Measurements from ENCODE around the gene BDH1.

The BDH1 gene

DNA sequence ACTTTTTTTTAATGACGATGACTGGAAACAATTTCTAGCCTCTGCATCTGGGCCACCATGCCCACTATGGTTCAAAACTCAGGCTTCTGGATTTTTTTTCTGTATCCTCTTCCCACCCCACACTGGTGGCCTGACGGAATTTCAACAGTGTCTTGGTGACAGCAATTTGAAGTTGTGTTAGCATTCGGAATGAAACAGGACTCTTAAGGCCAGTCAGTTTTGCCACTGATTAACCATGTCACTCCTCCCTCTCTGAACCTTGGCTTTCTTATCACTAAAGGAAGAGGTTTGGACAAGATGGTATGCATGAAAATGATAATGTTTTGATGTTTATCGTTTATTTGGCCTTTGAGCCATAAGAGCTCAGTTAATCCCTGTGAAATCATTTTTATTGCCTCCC, 41.6 kb upstream of the BDH1 start:
- Histone ChIP-seq H2AK5ac (ENCODE audit: low read depth, low read length) (no peak overlapping the region), H3K9me3 (replicated peaks in 1 of 2; ENCODE audit: control insufficient read depth in 2 of 2, insufficient read depth in 1 of 2, low read depth in 1 of 2, low read length in 2 of 2) (no peaks in the 10 kb centered on the region), H3K27ac (replicated peaks; ENCODE audit: low read length) (no peak overlapping the region), H2AFZ (ENCODE audit: low read length) (no peak overlapping the region), H3K9ac (ENCODE audit: low read depth, low read length, poor library complexity) (no peak overlapping the region), H3K4me2 (ENCODE audit: insufficient read depth, low read length, poor library complexity, severe bottlenecking) (no peak overlapping the region), H3K4me1 (ENCODE audit: control insufficient read depth in 2 of 2, insufficient read depth in 1 of 2, low read depth in 1 of 2, low read length in 2 of 2) (peaks cover 3 to 5% of the 10 kb centered on the region in 2 donors), H2BK15ac (ENCODE audit: low read length) (no peak overlapping the region), H3K27me3 (ENCODE audit: control insufficient read depth in 3 of 3, insufficient read depth in 3 of 3, low read depth in 1 of 3, low read length in 3 of 3) (no peaks in the 10 kb centered on the region), H3K18ac (ENCODE audit: low read length) (no peak overlapping the region), H4K91ac (ENCODE audit: low read depth, low read length, poor library complexity) (no peak overlapping the region), H3K4ac (ENCODE audit: low read length) (no peak overlapping the region), H3K36me3 (replicated peaks in 1 of 2; ENCODE audit: control insufficient read depth in 2 of 2, insufficient read depth in 2 of 2, low read length in 2 of 2) (no peaks in the 10 kb centered on the region), H2BK120ac (ENCODE audit: low read depth, low read length) (no peak overlapping the region), H2BK12ac (ENCODE audit: low read length) (no peak overlapping the region), H3K23ac (ENCODE audit: low read depth, low read length, poor library complexity) (no peak overlapping the region), H2BK5ac (ENCODE audit: low read length) (no peak overlapping the region), H3K4me3 (ENCODE audit: low read length in 2 of 2) (no peak overlapping the region), H3K14ac (ENCODE audit: low read length) (no peak overlapping the region), H3K79me1 (ENCODE audit: low read depth, low read length) (no peaks in the 10 kb centered on the region), H4K8ac (ENCODE audit: low read depth, low read length) (no peak overlapping the region)
- WGBS, 2 donors (ENCODE audit: extremely low coverage in 2 of 2, insufficient read length in 2 of 2, insufficient replicate concordance in 1 of 2): no CpG with 5 or more reads among the region's 4 CpGs
- DNase-seq (ENCODE audit: low spot score): no peak

DNA sequence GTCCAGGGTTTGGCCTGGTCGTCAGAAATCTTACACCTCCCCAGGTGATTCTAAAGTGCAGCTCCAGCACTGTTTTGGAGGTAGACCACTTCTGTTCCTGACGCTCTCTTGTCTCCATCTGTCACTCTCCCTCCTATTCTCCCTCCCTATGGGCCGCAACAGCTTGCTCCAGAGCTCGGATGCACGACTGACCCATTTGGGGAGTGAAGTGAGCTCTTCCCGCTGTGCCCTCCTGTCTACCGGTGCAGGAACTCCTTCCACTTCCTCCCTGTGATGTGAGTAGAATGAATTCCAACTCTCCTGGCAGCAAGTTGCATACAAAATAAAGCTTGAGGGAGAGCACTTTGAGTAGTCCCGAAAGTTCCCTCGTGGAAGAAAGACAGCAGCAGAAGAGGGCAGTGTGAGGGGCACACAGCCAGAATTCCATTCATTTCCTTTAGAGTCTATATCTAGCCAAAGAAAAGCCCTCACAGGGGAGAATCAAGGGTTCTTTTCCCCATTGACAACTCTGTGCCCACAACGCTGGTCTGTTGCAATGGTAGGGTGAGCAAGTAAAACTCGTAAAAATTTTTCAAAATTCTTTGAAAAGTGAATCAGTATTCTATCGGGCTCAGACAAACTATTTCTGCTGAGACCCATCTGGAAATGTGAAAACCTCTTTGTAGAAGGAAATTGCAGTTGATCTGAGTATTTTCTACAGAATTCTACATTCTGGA, 39.9 kb upstream of the BDH1 start:
- no peak overlapping the region for H3K4me3 ChIP-seq (ENCODE audit: low read length in 2 of 2)
- no peak for DNase-seq (ENCODE audit: low spot score)

DNA sequence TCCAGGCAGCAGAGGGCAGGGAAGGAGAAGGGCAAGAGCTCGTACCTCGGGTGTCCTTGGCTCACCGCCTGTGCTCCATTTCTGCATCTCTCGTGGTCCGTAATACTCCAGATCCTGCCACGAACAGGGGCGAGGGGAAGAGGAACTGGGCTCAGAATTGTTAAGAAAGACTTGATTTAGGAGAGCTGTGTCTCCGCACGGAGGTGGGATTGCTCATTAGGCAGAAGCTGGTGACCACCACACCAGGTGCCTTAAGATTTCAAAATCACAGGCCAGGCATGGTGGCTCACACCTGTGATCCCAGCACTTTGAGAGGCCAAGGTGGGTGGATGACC, 37.2 kb upstream of the BDH1 start:
- H2AFZ ChIP-seq (ENCODE audit: low read length): no peak overlapping the region
- no peak overlapping the region for H3K18ac ChIP-seq (ENCODE audit: low read length)
- no peaks in the 10 kb centered on the region for H3K27me3 ChIP-seq (ENCODE audit: control insufficient read depth in 3 of 3, insufficient read depth in 3 of 3, low read depth in 1 of 3, low read length in 3 of 3)
- no peaks in the 10 kb centered on the region for H3K36me3 ChIP-seq (replicated peaks in 1 of 2; ENCODE audit: control insufficient read depth in 2 of 2, insufficient read depth in 2 of 2, low read length in 2 of 2)
- no peak overlapping the region for H3K27ac ChIP-seq (replicated peaks; ENCODE audit: low read length)
- no peak overlapping the region for H3K4me2 ChIP-seq (ENCODE audit: insufficient read depth, low read length, poor library complexity, severe bottlenecking)
- WGBS, 2 donors (ENCODE audit: extremely low coverage in 2 of 2, insufficient read length in 2 of 2, insufficient replicate concordance in 1 of 2): no CpG with 5 or more reads among the region's 9 CpGs
- no peak overlapping the region for H3K4ac ChIP-seq (ENCODE audit: low read length)
- no peak overlapping the region for H2AK5ac ChIP-seq (ENCODE audit: low read depth, low read length)
- H2BK15ac ChIP-seq (ENCODE audit: low read length): no peak overlapping the region
- H3K9me3 ChIP-seq (replicated peaks in 1 of 2; ENCODE audit: control insufficient read depth in 2 of 2, insufficient read depth in 1 of 2, low read depth in 1 of 2, low read length in 2 of 2): no peaks in the 10 kb centered on the region
- H3K4me1 ChIP-seq (ENCODE audit: control insufficient read depth in 2 of 2, insufficient read depth in 1 of 2, low read depth in 1 of 2, low read length in 2 of 2): no peaks in the 10 kb centered on the region
- no peak overlapping the region for H3K9ac ChIP-seq (ENCODE audit: low read depth, low read length, poor library complexity)
- H2BK12ac ChIP-seq (ENCODE audit: low read length): no peak overlapping the region
- H3K14ac ChIP-seq (ENCODE audit: low read length): no peak overlapping the region
- no peak overlapping the region for H3K4me3 ChIP-seq (ENCODE audit: low read length in 2 of 2)
- DNase-seq (ENCODE audit: low spot score): no peak
- no peak overlapping the region for H4K8ac ChIP-seq (ENCODE audit: low read depth, low read length)
- no peak overlapping the region for H3K23ac ChIP-seq (ENCODE audit: low read depth, low read length, poor library complexity)
- H2BK5ac ChIP-seq (ENCODE audit: low read length): no peak overlapping the region
- no peaks in the 10 kb centered on the region for H3K79me1 ChIP-seq (ENCODE audit: low read depth, low read length)
- no peak overlapping the region for H4K91ac ChIP-seq (ENCODE audit: low read depth, low read length, poor library complexity)
- H2BK120ac ChIP-seq (ENCODE audit: low read depth, low read length): no peak overlapping the region

More for the DNA sequence above, 39.9 kb upstream of the BDH1 start:
- Histone ChIP-seq H2BK12ac (ENCODE audit: low read length) (no peak overlapping the region), H3K18ac (ENCODE audit: low read length) (no peak overlapping the region), H2AK5ac (ENCODE audit: low read depth, low read length) (no peak overlapping the region), H2BK5ac (ENCODE audit: low read length) (no peak overlapping the region), H3K27ac (replicated peaks; ENCODE audit: low read length) (no peak overlapping the region), H2BK120ac (ENCODE audit: low read depth, low read length) (no peak overlapping the region), H3K9me3 (replicated peaks in 1 of 2; ENCODE audit: control insufficient read depth in 2 of 2, insufficient read depth in 1 of 2, low read depth in 1 of 2, low read length in 2 of 2) (no peaks in the 10 kb centered on the region), H3K14ac (ENCODE audit: low read length) (no peak overlapping the region), H3K36me3 (replicated peaks in 1 of 2; ENCODE audit: control insufficient read depth in 2 of 2, insufficient read depth in 2 of 2, low read length in 2 of 2) (no peaks in the 10 kb centered on the region), H4K91ac (ENCODE audit: low read depth, low read length, poor library complexity) (no peak overlapping the region), H3K4me2 (ENCODE audit: insufficient read depth, low read length, poor library complexity, severe bottlenecking) (no peak overlapping the region), H3K4ac (ENCODE audit: low read length) (no peak overlapping the region), H3K9ac (ENCODE audit: low read depth, low read length, poor library complexity) (no peak overlapping the region), H4K8ac (ENCODE audit: low read depth, low read length) (no peak overlapping the region), H3K27me3 (ENCODE audit: control insufficient read depth in 3 of 3, insufficient read depth in 3 of 3, low read depth in 1 of 3, low read length in 3 of 3) (no peaks in the 10 kb centered on the region), H3K23ac (ENCODE audit: low read depth, low read length, poor library complexity) (no peak overlapping the region), H2AFZ (ENCODE audit: low read length) (no peak overlapping the region), H2BK15ac (ENCODE audit: low read length) (no peak overlapping the region), H3K4me1 (ENCODE audit: control insufficient read depth in 2 of 2, insufficient read depth in 1 of 2, low read depth in 1 of 2, low read length in 2 of 2) (peaks cover 3 to 5% of the 10 kb centered on the region in 2 donors), H3K79me1 (ENCODE audit: low read depth, low read length) (no peaks in the 10 kb centered on the region)
- whole genome bisulfite sequencing, 2 donors (ENCODE audit: extremely low coverage in 2 of 2, insufficient read length in 2 of 2, insufficient replicate concordance in 1 of 2): no CpG with 5 or more reads among the region's 12 CpGs

DNA sequence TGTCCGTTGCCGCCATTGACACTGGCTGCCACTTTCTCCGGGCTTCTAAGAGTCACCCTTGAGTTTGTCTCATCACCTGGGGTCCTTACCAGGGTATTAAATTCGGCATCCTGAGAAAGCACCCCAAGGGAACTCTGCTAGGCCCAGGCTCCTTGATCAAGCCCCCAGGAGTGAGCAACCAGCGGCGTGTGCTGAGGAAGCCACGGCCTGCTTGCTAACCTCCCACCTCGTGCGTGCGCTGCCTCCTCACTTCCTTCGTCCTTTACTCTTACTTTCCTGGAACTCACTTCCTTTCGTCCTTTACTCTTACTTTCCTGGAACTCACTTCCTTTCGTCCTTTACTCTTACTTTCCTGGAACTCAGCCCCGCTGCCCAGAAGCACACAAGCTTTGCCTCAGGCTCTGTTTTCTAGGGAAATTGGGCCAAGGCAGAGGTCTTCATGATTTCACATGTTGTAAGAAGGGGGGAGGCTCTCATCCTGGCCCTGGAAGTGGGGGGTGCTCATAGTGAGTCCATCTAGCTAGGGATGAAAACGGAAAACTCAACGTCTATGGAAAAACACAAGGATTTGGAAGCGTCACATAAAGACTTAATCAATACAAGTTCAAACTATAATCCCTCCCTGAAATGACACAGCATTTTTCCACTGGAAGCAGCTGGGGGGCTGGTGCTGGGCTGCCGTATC, 36.7 kb upstream of the BDH1 start:
- Histone ChIP-seq H2BK120ac (ENCODE audit: low read depth, low read length) (no peak overlapping the region), H3K14ac (ENCODE audit: low read length) (no peak overlapping the region), H3K9me3 (replicated peaks in 1 of 2; ENCODE audit: control insufficient read depth in 2 of 2, insufficient read depth in 1 of 2, low read depth in 1 of 2, low read length in 2 of 2) (no peaks in the 10 kb centered on the region), H4K91ac (ENCODE audit: low read depth, low read length, poor library complexity) (no peak overlapping the region), H4K8ac (ENCODE audit: low read depth, low read length) (no peak overlapping the region), H2AFZ (ENCODE audit: low read length) (no peak overlapping the region), H3K27me3 (ENCODE audit: control insufficient read depth in 3 of 3, insufficient read depth in 3 of 3, low read depth in 1 of 3, low read length in 3 of 3) (no peaks in the 10 kb centered on the region), H2BK15ac (ENCODE audit: low read length) (no peak overlapping the region), H3K36me3 (replicated peaks in 1 of 2; ENCODE audit: control insufficient read depth in 2 of 2, insufficient read depth in 2 of 2, low read length in 2 of 2) (no peaks in the 10 kb centered on the region), H2BK12ac (ENCODE audit: low read length) (no peak overlapping the region), H3K4me2 (ENCODE audit: insufficient read depth, low read length, poor library complexity, severe bottlenecking) (no peak overlapping the region), H3K4me1 (ENCODE audit: control insufficient read depth in 2 of 2, insufficient read depth in 1 of 2, low read depth in 1 of 2, low read length in 2 of 2) (no peaks in the 10 kb centered on the region), H3K4ac (ENCODE audit: low read length) (no peak overlapping the region), H3K9ac (ENCODE audit: low read depth, low read length, poor library complexity) (no peak overlapping the region), H3K79me1 (ENCODE audit: low read depth, low read length) (no peaks in the 10 kb centered on the region), H2AK5ac (ENCODE audit: low read depth, low read length) (no peak overlapping the region), H3K27ac (replicated peaks; ENCODE audit: low read length) (no peak overlapping the region), H3K18ac (ENCODE audit: low read length) (no peak overlapping the region), H2BK5ac (ENCODE audit: low read length) (no peak overlapping the region), H3K4me3 (ENCODE audit: low read length in 2 of 2) (no peak overlapping the region), H3K23ac (ENCODE audit: low read depth, low read length, poor library complexity) (no peak overlapping the region)
- no peak for DNase-seq (ENCODE audit: low spot score)
- no CpG with 5 or more reads among the region's 18 CpGs for WGBS, 2 donors (ENCODE audit: extremely low coverage in 2 of 2, insufficient read length in 2 of 2, insufficient replicate concordance in 1 of 2)

Measured in neuronal stem cell (in vitro differentiated cells).